Right lobe of liver (tissue), 6 donors: ENCODE data around the gene ITGA7. TPM values are rescaled to one million over a fixed set of nuclear protein-coding genes. Genes with fewer than 3 reads are reported as not detected.

ENCODE experiments used
- ATAC-seq, 4 donors: fragments of 200-7000 bp; cut with Tn5 transposase; one replicate each; pipeline ENCODE4 v1.9.1; 2020; ENCODE audit warnings: mild to moderate bottlenecking in 4 of 4, moderate library complexity in 4 of 4
- DNase-seq, 3 donors: peaks; one replicate each; pipeline ENCODE4 v3.0.0-alpha.2; 2020
- H3K27ac ChIP-seq, 3 donors: fragments of 200-600 bp; one replicate each; pipeline ENCODE4 v1.8.0; 2022
- H3K27me3 ChIP-seq, 2 donors: fragments of 200-600 bp; one replicate each; pipeline ENCODE4 v1.8.0; 2022
- H3K36me3 ChIP-seq, 4 donors: fragments of 200-600 bp; sonication (generic) in 1 of 4; one replicate each; pipeline versions ENCODE4 v1.5.1 to v1.8.0; 2017 to 2022; ENCODE audit warnings: control low read depth in 1 of 4
- H3K4me1 ChIP-seq, 4 donors: fragments of 200-600 bp; sonication (generic) in 1 of 4; one replicate each; pipeline versions ENCODE4 v1.5.1 to v1.8.0; 2017 to 2022; ENCODE audit warnings: control low read depth in 1 of 4
- H3K4me3 ChIP-seq, 3 donors: fragments of 200-600 bp; one replicate each; pipeline ENCODE4 v1.8.0; 2022
- H3K9me3 ChIP-seq, 4 donors: fragments of 200-600 bp; sonication (generic) in 1 of 4; one replicate each; pipeline versions ENCODE4 v1.5.1 to v1.8.0; 2017 to 2022; ENCODE audit warnings: control low read depth in 1 of 4
- CTCF ChIP-seq, 4 donors: fragments of 200-600 bp in 3 of 4; fragments of 450-650 bp in 1 of 4; IDR thresholded peaks; one replicate each; pipeline versions ENCODE4 v1.5.1 to v1.8.0; 2016 to 2022; ENCODE audit warnings: antibody characterized with exemption in 4 of 4, mild to moderate bottlenecking in 2 of 4
- POLR2A ChIP-seq: fragments of 450-650 bp; IDR thresholded peaks from one replicate; pipeline ENCODE4 v1.6.1; 2017; ENCODE audit warnings: antibody characterized with exemption, mild to moderate bottlenecking
- WGBS: methylation state at CpG from one replicate; pipeline ENCODE4 v1.1.6; 2018; ENCODE audit warnings: low coverage, low lambda C conversion rate; ENCODE audit not compliant: insufficient coverage; ENCODE audit errors: missing lambda C conversion rate; 5-methylcytosine and 5-hydroxymethylcytosine counted together
- intact Hi-C, 2 donors: fragments of 100-400 bp; cut with DNase I; formaldehyde crosslinking; loops; one replicate each; pipeline versions ENCODE4 v1.11.2 to v1.14.1; 2022
- total RNA-seq, 6 experiments: library from RNA; depleted of rRNA in 2 of 6; stranded (reverse); fragments of >200 nt in 2 of 6; fragmentation: NEBNext Ultra II Directional in 3 of 6; extraction: Animal tissue kit (Norgen Biotek cat#: 25700) in 3 of 6; gene quantifications; one replicate each; pipeline versions ENCODE4 v1.1.0 to v1.2.4, GENCODE V29; 2016 to 2023
- donor health status: DM: no; HTN: yes; CAD: no.
- donor health status: DM: no; HTN: no; CAD: no.
- donor health status: DM: no; HTN: no; CAD: no.
- donor health status: DM: no; HTN: yes; CAD: no.
- donor health status: DM: no; HTN: yes; CAD: no.

Gene ITGA7
- total RNA-seq, 6 experiments from 2014 or later = 3.1 to 20.1 (median 8.3) TPM

DNA sequence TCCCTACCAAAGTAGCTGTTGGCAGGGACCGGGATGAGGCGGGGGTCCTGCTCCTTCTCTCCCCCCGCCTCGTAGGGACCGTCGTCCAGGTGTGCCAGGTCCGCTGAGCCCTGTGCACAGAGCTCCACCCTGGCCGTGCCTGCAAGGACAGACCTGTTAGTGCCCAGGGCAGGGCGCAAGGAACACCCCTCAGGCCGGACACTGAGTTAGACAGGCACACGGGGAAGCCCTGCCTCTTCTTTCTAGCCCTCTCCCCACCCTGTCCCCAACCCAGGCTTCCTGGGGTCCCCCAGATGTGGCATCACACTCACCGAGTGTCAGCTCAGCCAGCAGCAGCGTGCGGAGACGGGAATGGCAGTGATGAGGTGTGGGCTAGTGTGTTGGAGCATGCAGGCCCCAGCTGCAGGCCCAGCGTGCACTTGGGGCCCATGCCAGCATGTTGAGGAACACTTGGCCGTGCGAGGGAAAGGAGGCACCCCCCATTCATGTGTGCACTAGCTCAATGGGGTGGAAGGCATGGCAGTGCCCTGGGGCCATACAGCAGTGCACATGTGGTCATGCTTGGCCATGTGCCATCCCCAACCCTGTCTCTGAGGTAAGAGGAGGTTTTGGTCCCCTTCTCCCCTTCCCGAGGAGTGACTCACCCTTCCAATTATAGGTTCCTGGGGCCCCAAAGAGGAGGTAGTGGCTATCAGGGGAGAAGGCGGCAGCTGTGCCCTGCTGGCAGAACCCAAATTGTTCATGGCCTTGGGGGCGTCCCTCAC is 7.3 kb downstream of the ITGA7 start:
- WGBS = 60% methylated on average over 1 of the region's 21 CpGs
- no peaks in the 10 kb centered on the region for H3K27me3 ChIP-seq

DNA sequence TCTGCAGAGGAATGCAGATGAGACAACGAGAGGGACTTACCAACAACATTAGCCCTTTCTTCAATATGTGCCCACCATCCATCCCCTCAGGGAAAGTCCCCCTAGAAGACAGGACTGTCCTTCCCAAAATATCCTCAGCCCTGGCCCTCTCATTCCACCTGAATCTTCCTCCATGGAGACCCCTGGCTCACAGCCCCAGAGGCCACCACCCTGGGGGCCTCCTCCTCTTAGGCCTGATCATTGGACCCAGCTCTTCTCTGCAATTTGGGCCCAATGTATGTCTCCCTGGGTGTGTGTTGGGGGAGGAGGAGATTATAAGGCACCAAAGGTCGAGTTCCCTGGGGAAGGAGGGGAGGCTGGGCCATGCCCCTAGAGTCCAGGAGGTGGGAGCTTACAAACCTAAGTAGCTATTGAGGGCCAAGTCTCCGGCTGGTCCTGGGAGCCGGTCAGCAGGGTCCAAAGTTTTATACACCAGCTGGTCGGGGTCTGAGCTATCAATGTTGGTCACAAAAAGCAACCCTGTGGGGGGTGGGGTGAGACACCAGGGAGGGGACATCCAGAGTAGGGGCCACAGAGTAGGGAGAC is 8.1 kb downstream of the ITGA7 start:
- DNase-seq (peak in 2 of 3 donors; percentile 22 to 37), ATAC-seq (no peak)
- no peak for TF ChIP-seq CTCF (IDR thresholded peaks at IDR 0.05)
- TF ChIP-seq POLR2A = no peak
- Histone ChIP-seq H3K4me1 (no peaks in the 10 kb centered on the region), H3K4me3 (no peak overlapping the region), H3K9me3 (no peaks in the 10 kb centered on the region), H3K27me3 (no peaks in the 10 kb centered on the region), H3K36me3 (no peaks in the 10 kb centered on the region), H3K27ac (no peak overlapping the region)
- WGBS = 50% methylated on average over 1 of the region's 5 CpGs
- intact Hi-C loops = no loop called here

More for the DNA sequence above, 7.3 kb downstream of the ITGA7 start:
- intact Hi-C loops = no loop called here
- DNase-seq = peak in 1 of 3 donors; percentile 48
- no peak overlapping the region for H3K27ac ChIP-seq
- no peak for TF ChIP-seq POLR2A
- TF ChIP-seq CTCF (IDR thresholded peaks at IDR 0.05) = no peak
- no peaks in the 10 kb centered on the region for H3K9me3 ChIP-seq
- no peaks in the 10 kb centered on the region for H3K4me1 ChIP-seq
- H3K4me3 ChIP-seq = no peak overlapping the region
- peak in 1 of 4 donors; percentile 9 for ATAC-seq
- H3K36me3 ChIP-seq = no peaks in the 10 kb centered on the region

GRCh38 chr12:55698965-55699364 is 8.7 kb downstream of the ITGA7 start:
- H3K27me3 ChIP-seq = no peaks in the 10 kb centered on the region
- DNase-seq (peak in 2 of 3 donors; percentile 22 to 25), ATAC-seq (no peak)
- H3K4me1 ChIP-seq = no peaks in the 10 kb centered on the region
- no peaks in the 10 kb centered on the region for H3K36me3 ChIP-seq
- no peak for TF ChIP-seq CTCF (IDR thresholded peaks at IDR 0.05)
- no peak for TF ChIP-seq POLR2A
- no peak overlapping the region for H3K27ac ChIP-seq
- H3K9me3 ChIP-seq = no peaks in the 10 kb centered on the region
- WGBS = no CpG with 5 or more reads among the region's 1 CpG
- intact Hi-C loops = no loop called here
- no peak overlapping the region for H3K4me3 ChIP-seq

DNA sequence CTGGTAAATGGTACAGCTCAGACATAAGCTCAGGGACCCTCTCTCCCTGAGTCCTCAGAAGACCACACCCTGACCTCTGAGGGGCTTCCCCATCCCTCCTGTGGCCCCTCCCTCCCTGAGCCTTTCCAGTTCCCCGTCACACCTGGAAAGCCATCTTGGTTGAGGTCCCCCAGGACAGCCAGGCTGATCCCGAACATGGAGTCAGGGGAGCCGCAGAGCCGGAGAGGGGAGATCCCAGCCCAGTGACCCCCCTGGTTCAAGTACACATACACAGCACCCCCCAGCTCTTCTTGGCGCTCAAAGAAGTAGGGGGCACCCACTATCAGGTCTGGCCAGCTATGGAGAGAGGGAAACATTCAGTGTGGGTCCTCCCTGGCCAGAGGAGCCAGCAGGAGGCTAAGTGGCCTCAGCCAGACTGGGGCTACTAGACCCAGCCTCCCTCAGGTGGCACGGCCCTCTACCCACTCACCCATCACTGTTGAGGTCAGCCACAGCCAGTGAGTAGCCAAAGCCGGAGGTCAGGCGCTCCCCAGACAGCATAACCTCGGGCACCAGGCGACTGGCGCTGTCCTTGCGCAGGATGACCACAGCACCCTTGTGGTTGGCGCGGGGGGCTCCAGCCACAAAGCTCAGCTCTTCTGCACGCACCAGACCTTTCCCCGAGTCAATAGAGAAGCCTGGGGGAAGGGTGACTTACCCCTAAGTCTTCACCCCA is 9.3 kb downstream of the ITGA7 start:
- Histone ChIP-seq H3K36me3 (no peaks in the 10 kb centered on the region), H3K4me3 (no peak overlapping the region), H3K9me3 (no peaks in the 10 kb centered on the region), H3K27ac (no peak overlapping the region), H3K4me1 (no peaks in the 10 kb centered on the region), H3K27me3 (no peaks in the 10 kb centered on the region)
- no peak for ATAC-seq
- intact Hi-C loops = no loop called here
- whole genome bisulfite sequencing = 88% methylated on average over 8 of the region's 16 CpGs
- DNase-seq = peak in 2 of 3 donors; percentile 39 to 42
- no peak for TF ChIP-seq POLR2A
- no peak for TF ChIP-seq CTCF (IDR thresholded peaks at IDR 0.05)
